GM12801 (cell line): ENCODE data around the gene KRTAP20-1.

Source experiments
- CTCF ChIP-seq: IDR thresholded peaks from one replicate; pipeline ENCODE4 v1.5.1; 2011; ENCODE audit warnings: control low read depth; ENCODE audit not compliant: insufficient read length; ENCODE audit errors: extremely low read depth

Gene KRTAP20-1

GRCh38 chr21:30642564-30642963 is 26.3 kb downstream of the KRTAP20-1 start, which contains the start of gene KRTAP20-3:
TSS of gene KRTAP20-3 (plus strand) at chr21:30642864.
- no peak for TF ChIP-seq CTCF

- TF ChIP-seq CTCF, result no peak
Measured at GRCh38 chr21:30646904-30647414, 30.7 kb downstream of the KRTAP20-1 start.

GRCh38 chr21:30652891-30653290 is 36.7 kb downstream of the KRTAP20-1 start:
- TF ChIP-seq CTCF, result no peak
